Liver (tissue), 3 donors: ENCODE data around the gene SEMA7A.
"Not testable (repeated sequence)": the region's sequence is repeated elsewhere in the genome, so short reads cannot be mapped to it uniquely, and the experiment has no call there.

Experiments used
- CTCF ChIP-seq: fragments of 150-350 bp; IDR thresholded peaks from 2 replicates; pipeline ENCODE4 v1.5.1; 2017; ENCODE audit warnings: improper control_type of control experiment, low read depth, low read length; ENCODE audit not compliant: missing input control
- FOXA1 ChIP-seq: IDR thresholded peaks from 2 replicates; pipeline ENCODE4 v1.6.1; 2016; ENCODE audit warnings: antibody characterized with exemption
- GABPA ChIP-seq, 2 donors: IDR thresholded peaks in 1 of 2; conservative IDR thresholded peaks in 1 of 2; 2 replicates each; pipeline ENCODE4 v1.6.1; 2016; ENCODE audit warnings: antibody characterized with exemption in 2 of 2, mild to moderate bottlenecking in 1 of 2, moderate library complexity in 1 of 2
- MAX ChIP-seq: IDR thresholded peaks from 2 replicates; pipeline ENCODE4 v1.6.1; 2016; ENCODE audit warnings: antibody characterized with exemption
- REST ChIP-seq: IDR thresholded peaks from 2 replicates; pipeline ENCODE4 v1.6.1; 2016; ENCODE audit warnings: antibody characterized with exemption, mild to moderate bottlenecking
- donor health status: healthy.
- donor health status: healthy.

GRCh38 chr15:74480364-74480763 lies 46.6 kb upstream of the SEMA7A start:
- not testable (repeated sequence) for TF ChIP-seq CTCF; MAX; GABPA (IDR thresholded peaks at IDR 0.05 in 1 of 2, conservative IDR thresholded peaks at IDR 0.05 in 1 of 2); FOXA1; REST
